ENCODE data around the gene WDR7.

DNA sequence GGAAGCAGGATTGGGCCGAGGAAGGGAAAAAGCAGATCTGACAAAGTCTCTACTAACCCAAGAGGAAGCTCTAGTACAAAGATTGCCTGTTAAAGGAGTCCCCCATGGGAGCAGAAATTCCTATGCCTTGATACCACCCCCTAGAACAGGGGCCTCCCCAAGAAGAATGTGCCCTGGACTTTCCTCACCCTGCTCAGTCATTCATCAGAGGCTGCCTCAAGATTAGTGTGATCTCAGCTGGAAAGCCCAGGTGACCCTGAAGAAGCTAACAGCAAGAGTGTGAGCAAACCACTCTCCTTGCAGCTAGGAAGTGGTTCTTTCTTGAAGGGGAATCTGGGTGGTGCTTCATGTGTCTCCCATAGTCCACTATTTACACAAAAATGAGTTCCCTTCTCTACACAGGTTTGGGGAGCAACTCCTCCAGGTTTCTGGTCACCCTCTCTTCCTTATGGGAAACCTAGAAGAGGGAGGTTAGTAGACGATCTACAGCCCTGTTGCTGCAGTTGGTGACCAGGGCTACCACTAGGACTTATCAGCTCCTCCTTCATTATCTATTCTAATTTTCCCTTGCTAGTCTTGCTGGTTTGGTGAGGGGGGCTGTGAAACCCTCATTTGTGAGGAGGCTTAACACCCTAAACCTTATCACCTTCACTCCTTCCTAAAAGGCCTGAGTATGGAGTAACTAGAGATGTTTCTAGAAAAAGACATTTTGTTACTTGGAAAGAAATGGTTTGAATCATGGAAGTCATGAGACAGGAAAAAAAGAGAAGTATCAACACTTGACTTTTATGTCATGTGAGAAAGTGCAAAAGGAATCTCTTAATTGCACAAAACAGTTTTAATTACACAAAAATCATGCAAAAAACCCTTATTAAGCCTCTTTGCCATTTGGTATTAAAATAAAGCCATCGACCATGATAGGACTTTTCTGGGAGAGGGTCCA, 2.9 kb upstream of the WDR7 start:
- TF ChIP-seq, protein P1, sequence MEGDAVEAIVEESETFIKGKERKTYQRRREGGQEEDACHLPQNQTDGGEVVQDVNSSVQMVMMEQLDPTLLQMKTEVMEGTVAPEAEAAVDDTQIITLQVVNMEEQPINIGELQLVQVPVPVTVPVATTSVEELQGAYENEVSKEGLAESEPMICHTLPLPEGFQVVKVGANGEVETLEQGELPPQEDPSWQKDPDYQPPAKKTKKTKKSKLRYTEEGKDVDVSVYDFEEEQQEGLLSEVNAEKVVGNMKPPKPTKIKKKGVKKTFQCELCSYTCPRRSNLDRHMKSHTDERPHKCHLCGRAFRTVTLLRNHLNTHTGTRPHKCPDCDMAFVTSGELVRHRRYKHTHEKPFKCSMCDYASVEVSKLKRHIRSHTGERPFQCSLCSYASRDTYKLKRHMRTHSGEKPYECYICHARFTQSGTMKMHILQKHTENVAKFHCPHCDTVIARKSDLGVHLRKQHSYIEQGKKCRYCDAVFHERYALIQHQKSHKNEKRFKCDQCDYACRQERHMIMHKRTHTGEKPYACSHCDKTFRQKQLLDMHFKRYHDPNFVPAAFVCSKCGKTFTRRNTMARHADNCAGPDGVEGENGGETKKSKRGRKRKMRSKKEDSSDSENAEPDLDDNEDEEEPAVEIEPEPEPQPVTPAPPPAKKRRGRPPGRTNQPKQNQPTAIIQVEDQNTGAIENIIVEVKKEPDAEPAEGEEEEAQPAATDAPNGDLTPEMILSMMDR (IDR thresholded peaks at IDR 0.05) = no peak
- TF ChIP-seq POLR2A (IDR thresholded peaks at IDR 0.05) = no peak
